ENCODE data around the gene SYT7.

The SYT7 gene

DNA sequence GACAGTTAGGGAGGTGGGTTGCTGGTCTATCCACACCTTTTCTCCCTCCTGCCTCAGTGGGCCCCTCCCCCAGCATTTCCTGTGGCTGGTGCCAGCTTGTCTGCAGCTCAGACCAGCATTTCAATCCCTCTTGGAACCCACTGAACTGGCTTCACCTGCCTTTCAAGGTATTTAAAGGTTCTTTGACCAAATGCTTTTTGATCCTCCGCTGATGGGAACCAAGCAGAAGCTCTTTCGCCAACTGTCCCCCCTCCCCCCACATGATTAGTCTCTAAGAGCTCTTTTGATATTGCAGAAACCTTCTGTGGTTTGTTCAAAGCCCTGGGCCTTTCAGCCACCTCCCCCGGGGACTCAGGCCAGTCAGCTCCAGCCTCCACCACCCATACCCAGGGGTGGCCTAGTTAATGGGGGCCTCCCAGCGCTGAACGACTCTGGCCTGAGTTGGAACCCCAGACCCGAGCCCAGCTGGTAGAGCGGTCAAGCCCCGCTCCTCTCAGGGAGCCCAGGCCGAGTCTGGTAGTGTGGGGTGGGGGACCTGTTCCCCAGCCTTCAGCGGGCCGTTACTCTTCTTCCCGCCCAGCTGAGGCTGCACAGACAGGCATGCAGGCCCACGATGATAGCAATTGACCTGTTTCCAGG is 6.0 kb upstream of the SYT7 start:
- TF ChIP-seq FOXP2 (optimal IDR thresholded peaks at IDR 0.05; ENCODE audit: borderline replicate concordance, extremely low read depth, extremely low read length, insufficient read depth) (no peak), TAF1 (IDR thresholded peaks at IDR 0.05; ENCODE audit: borderline replicate concordance, insufficient read depth, low read length) (no peak), POLR2AphosphoS5 (IDR thresholded peaks at IDR 0.05; ENCODE audit: low read depth, low read length) (no peak), SIN3A (IDR thresholded peaks at IDR 0.05; ENCODE audit: borderline replicate concordance, insufficient read depth, low read length) (no peak)
- TF ChIP-seq, protein P1, sequence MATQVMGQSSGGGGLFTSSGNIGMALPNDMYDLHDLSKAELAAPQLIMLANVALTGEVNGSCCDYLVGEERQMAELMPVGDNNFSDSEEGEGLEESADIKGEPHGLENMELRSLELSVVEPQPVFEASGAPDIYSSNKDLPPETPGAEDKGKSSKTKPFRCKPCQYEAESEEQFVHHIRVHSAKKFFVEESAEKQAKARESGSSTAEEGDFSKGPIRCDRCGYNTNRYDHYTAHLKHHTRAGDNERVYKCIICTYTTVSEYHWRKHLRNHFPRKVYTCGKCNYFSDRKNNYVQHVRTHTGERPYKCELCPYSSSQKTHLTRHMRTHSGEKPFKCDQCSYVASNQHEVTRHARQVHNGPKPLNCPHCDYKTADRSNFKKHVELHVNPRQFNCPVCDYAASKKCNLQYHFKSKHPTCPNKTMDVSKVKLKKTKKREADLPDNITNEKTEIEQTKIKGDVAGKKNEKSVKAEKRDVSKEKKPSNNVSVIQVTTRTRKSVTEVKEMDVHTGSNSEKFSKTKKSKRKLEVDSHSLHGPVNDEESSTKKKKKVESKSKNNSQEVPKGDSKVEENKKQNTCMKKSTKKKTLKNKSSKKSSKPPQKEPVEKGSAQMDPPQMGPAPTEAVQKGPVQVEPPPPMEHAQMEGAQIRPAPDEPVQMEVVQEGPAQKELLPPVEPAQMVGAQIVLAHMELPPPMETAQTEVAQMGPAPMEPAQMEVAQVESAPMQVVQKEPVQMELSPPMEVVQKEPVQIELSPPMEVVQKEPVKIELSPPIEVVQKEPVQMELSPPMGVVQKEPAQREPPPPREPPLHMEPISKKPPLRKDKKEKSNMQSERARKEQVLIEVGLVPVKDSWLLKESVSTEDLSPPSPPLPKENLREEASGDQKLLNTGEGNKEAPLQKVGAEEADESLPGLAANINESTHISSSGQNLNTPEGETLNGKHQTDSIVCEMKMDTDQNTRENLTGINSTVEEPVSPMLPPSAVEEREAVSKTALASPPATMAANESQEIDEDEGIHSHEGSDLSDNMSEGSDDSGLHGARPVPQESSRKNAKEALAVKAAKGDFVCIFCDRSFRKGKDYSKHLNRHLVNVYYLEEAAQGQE (IDR thresholded peaks at IDR 0.05; ENCODE audit: insufficient read depth in 1 of 2, low read depth in 2 of 2, low read length in 2 of 2): no peak

DNA sequence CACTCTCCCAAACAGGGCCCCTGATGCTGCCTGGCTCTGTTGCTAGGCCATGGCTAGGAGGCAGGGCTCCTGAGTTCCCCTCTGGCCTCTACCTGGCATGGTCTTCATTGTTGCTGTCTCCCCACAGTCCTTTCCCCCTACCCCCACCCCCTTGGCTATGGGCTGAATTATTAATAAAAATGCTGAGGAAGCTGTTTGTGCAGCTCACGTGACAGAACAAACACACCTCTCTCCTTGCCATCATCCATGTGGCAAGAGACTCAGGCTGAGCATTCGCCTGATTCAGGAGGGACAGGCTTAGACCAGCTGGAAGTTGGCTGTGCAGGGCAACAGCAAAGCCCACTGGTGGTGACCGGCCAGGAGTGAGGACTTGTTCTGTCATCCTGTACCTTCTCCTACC is 4.2 kb upstream of the SYT7 start:
- TF ChIP-seq POLR2AphosphoS5 (IDR thresholded peaks at IDR 0.05; ENCODE audit: low read depth, low read length) (no peak), SIN3A (IDR thresholded peaks at IDR 0.05; ENCODE audit: borderline replicate concordance, insufficient read depth, low read length) (no peak), TAF1 (IDR thresholded peaks at IDR 0.05; ENCODE audit: borderline replicate concordance, insufficient read depth, low read length) (no peak), FOXP2 (optimal IDR thresholded peaks at IDR 0.05; ENCODE audit: borderline replicate concordance, extremely low read depth, extremely low read length, insufficient read depth) (no peak)
- TF ChIP-seq, protein P1 (IDR thresholded peaks at IDR 0.05; ENCODE audit: insufficient read depth in 1 of 2, low read depth in 2 of 2, low read length in 2 of 2): no peak

DNA sequence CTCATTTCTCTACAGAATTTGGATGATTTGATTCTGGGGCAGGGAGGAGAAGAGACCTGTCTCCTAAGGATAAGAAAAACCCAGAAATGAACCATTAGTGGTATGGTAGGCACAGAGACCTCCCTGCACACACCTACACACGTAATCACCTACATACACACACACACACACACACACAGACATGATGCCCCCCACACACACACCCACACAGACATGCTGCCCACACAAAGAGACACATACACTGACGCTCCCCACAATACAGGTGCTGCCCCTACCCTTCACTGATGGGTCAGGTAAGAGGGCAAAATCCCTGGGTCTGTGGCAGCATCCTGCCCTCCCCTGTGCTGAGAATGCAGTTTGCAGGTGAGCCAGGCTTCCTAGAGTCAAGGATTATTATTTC is 1.1 kb upstream of the SYT7 start:
- TF ChIP-seq SIN3A (IDR thresholded peaks at IDR 0.05; ENCODE audit: borderline replicate concordance, insufficient read depth, low read length) (no peak), FOXP2 (optimal IDR thresholded peaks at IDR 0.05; ENCODE audit: borderline replicate concordance, extremely low read depth, extremely low read length, insufficient read depth) (no peak), TAF1 (IDR thresholded peaks at IDR 0.05; ENCODE audit: borderline replicate concordance, insufficient read depth, low read length) (no peak), POLR2AphosphoS5 (IDR thresholded peaks at IDR 0.05; ENCODE audit: low read depth, low read length) (no peak)
- TF ChIP-seq, protein P1 (IDR thresholded peaks at IDR 0.05; ENCODE audit: insufficient read depth in 1 of 2, low read depth in 2 of 2, low read length in 2 of 2): no peak

DNA sequence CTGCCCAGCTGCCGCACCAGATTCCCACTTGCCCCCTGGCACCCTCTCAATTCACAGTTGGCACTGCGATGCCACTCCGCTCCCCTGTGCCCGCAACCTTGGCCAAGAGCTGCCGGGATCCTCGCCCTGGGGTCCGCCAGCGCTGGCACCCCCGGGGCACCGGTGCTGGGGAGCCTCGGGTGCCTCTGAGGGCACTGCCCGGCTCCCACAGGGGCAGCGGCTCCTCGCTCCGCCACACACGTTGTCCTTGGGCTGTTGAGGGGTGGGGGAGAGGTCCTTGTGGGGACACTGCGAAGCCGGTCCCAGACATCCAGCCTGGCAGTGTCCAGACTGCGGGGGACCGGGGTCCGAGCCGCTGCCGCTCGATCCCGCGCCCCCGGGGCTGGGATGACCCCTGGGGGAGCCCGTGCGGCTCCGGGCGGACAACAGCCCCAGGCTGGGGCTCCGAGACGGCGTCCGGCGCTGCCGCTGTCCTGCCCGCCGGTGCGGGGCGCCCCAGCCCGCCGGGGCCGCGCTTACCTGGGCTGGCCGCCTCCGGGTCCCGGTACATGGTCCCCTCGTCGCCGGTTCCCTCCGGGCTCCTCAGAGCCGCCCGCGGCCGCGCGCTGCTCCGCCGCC is 496 bp downstream of the SYT7 start:
- TF ChIP-seq POLR2AphosphoS5 (IDR thresholded peaks at IDR 0.05; ENCODE audit: low read depth, low read length) (no peak), TAF1 (IDR thresholded peaks at IDR 0.05; ENCODE audit: borderline replicate concordance, insufficient read depth, low read length) (no peak), SIN3A (IDR thresholded peaks at IDR 0.05; ENCODE audit: borderline replicate concordance, insufficient read depth, low read length) (no peak), FOXP2 (optimal IDR thresholded peaks at IDR 0.05; ENCODE audit: borderline replicate concordance, extremely low read depth, extremely low read length, insufficient read depth) (no peak)
- TF ChIP-seq, protein P1 (IDR thresholded peaks at IDR 0.05; ENCODE audit: insufficient read depth in 1 of 2, low read depth in 2 of 2, low read length in 2 of 2): no peak

Data from PFSK-1 (cell line).